Ishikawa (cell line): ENCODE data around the gene ZCCHC17.
A peak's percentile ranks its signal among the peaks of the same experiment; 100 is the strongest.

Experiments used
- CEBPB ChIP-seq: IDR thresholded peaks from 2 replicates; pipeline ENCODE4 v1.6.1; 2012
- CREB1 ChIP-seq: IDR thresholded peaks from 2 replicates; pipeline ENCODE4 v1.6.1; 2012; ENCODE audit warnings: low read depth
- EGR1 ChIP-seq: IDR thresholded peaks from 2 replicates; pipeline ENCODE4 v1.6.1; 2012
- EP300 ChIP-seq: IDR thresholded peaks from 2 replicates; pipeline ENCODE4 v1.6.1; 2012; ENCODE audit warnings: borderline replicate concordance
- FOXM1 ChIP-seq: IDR thresholded peaks from 2 replicates; pipeline ENCODE4 v1.6.1; 2012; ENCODE audit warnings: low read depth, borderline replicate concordance
- MAX ChIP-seq: IDR thresholded peaks from 2 replicates; pipeline ENCODE4 v1.6.1; 2012
- NFIC ChIP-seq: IDR thresholded peaks from 2 replicates; pipeline ENCODE4 v1.6.1; 2012
- RAD21 ChIP-seq: IDR thresholded peaks from 2 replicates; pipeline ENCODE4 v1.6.1; 2012; ENCODE audit warnings: low read depth
- REST ChIP-seq: IDR thresholded peaks from 2 replicates; pipeline ENCODE4 v1.6.1; 2012; ENCODE audit warnings: low read depth, mild to moderate bottlenecking
- TAF1 ChIP-seq: IDR thresholded peaks from 2 replicates; pipeline ENCODE4 v1.6.1; 2012; ENCODE audit warnings: low read depth, mild to moderate bottlenecking
- TCF12 ChIP-seq: IDR thresholded peaks from 2 replicates; pipeline ENCODE4 v1.6.1; 2012; ENCODE audit warnings: low read depth
- TEAD4 ChIP-seq: IDR thresholded peaks from 2 replicates; pipeline ENCODE4 v1.6.1; 2012
- USF1 ChIP-seq: IDR thresholded peaks from 2 replicates; pipeline ENCODE4 v1.6.1; 2012
- YY1 ChIP-seq: IDR thresholded peaks from 2 replicates; pipeline ENCODE4 v1.6.1; 2012; ENCODE audit warnings: low read depth
- ZBTB7A ChIP-seq: IDR thresholded peaks from 2 replicates; pipeline ENCODE4 v1.6.1; 2012; ENCODE audit warnings: low read depth

ZCCHC17 gene

GRCh38 chr1:31356427-31356826, 59.6 kb downstream of the ZCCHC17 start:
- no peak for TF ChIP-seq USF1
- TF ChIP-seq TAF1, result no peak
- TF ChIP-seq CEBPB, result no peak
- TF ChIP-seq TCF12, result no peak
- no peak for TF ChIP-seq EP300
- no peak for TF ChIP-seq NFIC
- TF ChIP-seq CREB1, result no peak

- no peak for TF ChIP-seq TEAD4
- no peak for TF ChIP-seq CEBPB
- TF ChIP-seq EP300, result no peak
- TF ChIP-seq FOXM1, result no peak
- no peak for TF ChIP-seq RAD21
- TF ChIP-seq MAX, result no peak
- no peak for TF ChIP-seq CREB1
- no peak for TF ChIP-seq TCF12
These were observed 64.8 kb downstream of the ZCCHC17 start for GRCh38 chr1:31361607-31362006.

GRCh38 chr1:31362032-31362431, 65.2 kb downstream of the ZCCHC17 start:
- no peak for TF ChIP-seq NFIC
- no peak for TF ChIP-seq RAD21
- no peak for TF ChIP-seq FOXM1
- TF ChIP-seq CEBPB, result no peak
- no peak for TF ChIP-seq USF1
- TF ChIP-seq EP300, result no peak
- TF ChIP-seq TEAD4, result no peak
- no peak for TF ChIP-seq EGR1
- TF ChIP-seq TAF1, result no peak
- TF ChIP-seq REST, result no peak
- no peak for TF ChIP-seq TCF12
- no peak for TF ChIP-seq CREB1
- TF ChIP-seq YY1, result no peak
- TF ChIP-seq ZBTB7A, result no peak
- no peak for TF ChIP-seq MAX

- TF ChIP-seq CREB1, result no peak
- 0 out of 2 replicates have a peak, but pooled peaks have one; percentile 14 for TF ChIP-seq USF1
- TF ChIP-seq EGR1, result no peak
- TF ChIP-seq EP300, result peak; percentile 48; the same call in 1 of the 2 replicates
- TF ChIP-seq ZBTB7A, result no peak; the same call in 1 of the 2 replicates
- TF ChIP-seq NFIC, result peak; percentile 49; the same call in 1 of the 2 replicates
- peak; percentile 37; the same call in 1 of the 2 replicates for TF ChIP-seq FOXM1
- TF ChIP-seq MAX, result peak; percentile 64
- TF ChIP-seq TAF1, result no peak
- TF ChIP-seq REST, result no peak
- peak; percentile 24; the same call in 1 of the 2 replicates for TF ChIP-seq CEBPB
- peak; percentile 21; the same call in 1 of the 2 replicates for TF ChIP-seq RAD21
- TF ChIP-seq TCF12, result peak; percentile 26
- peak; percentile 94 for TF ChIP-seq TEAD4
- TF ChIP-seq YY1, result no peak
These were observed 67.9 kb downstream of the ZCCHC17 start for GRCh38 chr1:31364561-31365250.

- TF ChIP-seq EGR1, result no peak
- no peak for TF ChIP-seq CEBPB
- TF ChIP-seq YY1, result no peak
- no peak for TF ChIP-seq TAF1
- TF ChIP-seq RAD21, result no peak
- TF ChIP-seq CREB1, result no peak
- no peak for TF ChIP-seq REST
- TF ChIP-seq EP300, result no peak
- TF ChIP-seq MAX, result no peak
These were observed 70.0 kb downstream of the ZCCHC17 start for GRCh38 chr1:31366796-31367195.
